ENCODE results near the gene GRM7. TPM values are rescaled to one million over a fixed set of nuclear protein-coding genes. Genes with fewer than 3 reads are reported as not detected.

GRM7 gene
- total RNA-seq, 4 donors from 2014 or later: 0.39 TPM; not detected in 3

GRCh38 chr3:7508821-7509220 is 647.9 kb downstream of the GRM7 start:
- no peaks in the 10 kb centered on the region for H3K27me3 ChIP-seq
- H3K4me1 ChIP-seq: peaks cover 0 to 19% (median 3%) of the 10 kb centered on the region in 4 donors
- intact Hi-C loops (cut with DNase I): no loop called here
- WGBS: 59% methylated on average over 2 of the region's 2 CpGs
- H3K27ac ChIP-seq (replicated peaks in 1 of 4): no peak overlapping the region
- no peak for DNase-seq (ENCODE audit: extremely low spot score)
- H3K4me3 ChIP-seq: no peak overlapping the region
- H3K9me3 ChIP-seq: no peaks in the 10 kb centered on the region
- no peak for TF ChIP-seq POLR2AphosphoS5 (IDR thresholded peaks at IDR 0.05)
- no peak for TF ChIP-seq POLR2A (IDR thresholded peaks at IDR 0.05; ENCODE audit: low read depth)
- TF ChIP-seq EP300 (IDR thresholded peaks at IDR 0.05): no peak
- TF ChIP-seq CTCF (IDR thresholded peaks at IDR 0.05): no peak
- H3K36me3 ChIP-seq: no peaks in the 10 kb centered on the region

- DNase-seq (ENCODE audit: extremely low spot score): no peak
- H3K36me3 ChIP-seq: no peaks in the 10 kb centered on the region
- H3K9me3 ChIP-seq: no peaks in the 10 kb centered on the region
- peaks cover 0 to 9% (median 0%) of the 10 kb centered on the region in 4 donors for H3K4me1 ChIP-seq
- TF ChIP-seq CTCF (IDR thresholded peaks at IDR 0.05) (no peak), EP300 (IDR thresholded peaks at IDR 0.05) (no peak), POLR2A (IDR thresholded peaks at IDR 0.05; ENCODE audit: low read depth) (no peak), POLR2AphosphoS5 (IDR thresholded peaks at IDR 0.05) (no peak)
- H3K4me3 ChIP-seq: no peak overlapping the region
- H3K27ac ChIP-seq (replicated peaks in 1 of 4): no peak overlapping the region
- 88% methylated on average over 1 of the region's 1 CpG for WGBS
- no peaks in the 10 kb centered on the region for H3K27me3 ChIP-seq
- intact Hi-C loops (cut with DNase I): no loop called here
These were observed 651.1 kb downstream of the GRM7 start for GRCh38 chr3:7512048-7512447.

GRCh38 chr3:7518026-7518425 is 657.1 kb downstream of the GRM7 start:
- peaks cover 4 to 20% (median 17%) of the 10 kb centered on the region in 4 donors for H3K4me1 ChIP-seq
- no peaks in the 10 kb centered on the region for H3K9me3 ChIP-seq
- H3K36me3 ChIP-seq: no peaks in the 10 kb centered on the region
- no peak for DNase-seq (ENCODE audit: extremely low spot score)
- no peaks in the 10 kb centered on the region for H3K27me3 ChIP-seq
- whole genome bisulfite sequencing: 34% methylated on average over 3 of the region's 3 CpGs
- H3K4me3 ChIP-seq: no peak overlapping the region
- intact Hi-C loops (cut with DNase I): no loop called here
- H3K27ac ChIP-seq (replicated peaks in 1 of 4): peak overlapping the region in 2 of 4 donors; percentile 9 to 12
- TF ChIP-seq CTCF (IDR thresholded peaks at IDR 0.05): no peak
- TF ChIP-seq POLR2AphosphoS5 (IDR thresholded peaks at IDR 0.05): no peak
- no peak for TF ChIP-seq POLR2A (IDR thresholded peaks at IDR 0.05; ENCODE audit: low read depth)
- TF ChIP-seq EP300 (IDR thresholded peaks at IDR 0.05): no peak

GRCh38 chr3:7518456-7518855 is 657.5 kb downstream of the GRM7 start:
- H3K9me3 ChIP-seq: no peaks in the 10 kb centered on the region
- no peak for TF ChIP-seq POLR2AphosphoS5 (IDR thresholded peaks at IDR 0.05)
- TF ChIP-seq POLR2A (IDR thresholded peaks at IDR 0.05; ENCODE audit: low read depth): no peak
- TF ChIP-seq EP300 (IDR thresholded peaks at IDR 0.05): no peak
- no peak for TF ChIP-seq CTCF (IDR thresholded peaks at IDR 0.05)
- peak overlapping the region in 2 of 4 donors; percentile 9 to 12 for H3K27ac ChIP-seq (replicated peaks in 1 of 4)
- no peak for DNase-seq (ENCODE audit: extremely low spot score)
- H3K36me3 ChIP-seq: no peaks in the 10 kb centered on the region
- intact Hi-C loops (cut with DNase I): no loop called here
- H3K4me3 ChIP-seq: no peak overlapping the region
- no peaks in the 10 kb centered on the region for H3K27me3 ChIP-seq
- H3K4me1 ChIP-seq: peaks cover 4 to 20% (median 17%) of the 10 kb centered on the region in 4 donors

GRCh38 chr3:7520059-7520458 is 659.1 kb downstream of the GRM7 start:
- H3K4me1 ChIP-seq: peaks cover 4 to 20% (median 17%) of the 10 kb centered on the region in 4 donors
- no peak overlapping the region for H3K4me3 ChIP-seq
- DNase-seq (ENCODE audit: extremely low spot score): no peak
- TF ChIP-seq EP300 (IDR thresholded peaks at IDR 0.05) (no peak), POLR2AphosphoS5 (IDR thresholded peaks at IDR 0.05) (no peak), CTCF (IDR thresholded peaks at IDR 0.05) (no peak), POLR2A (IDR thresholded peaks at IDR 0.05; ENCODE audit: low read depth) (no peak)
- H3K36me3 ChIP-seq: no peaks in the 10 kb centered on the region
- H3K9me3 ChIP-seq: no peaks in the 10 kb centered on the region
- H3K27ac ChIP-seq (replicated peaks in 1 of 4): no peak overlapping the region
- H3K27me3 ChIP-seq: no peaks in the 10 kb centered on the region
- intact Hi-C loops (cut with DNase I): no loop called here
- WGBS: 94% methylated on average over 1 of the region's 1 CpG

All from esophagus muscularis mucosa (tissue), 4 donors.